GM21717 (cell line): Measurements from ENCODE around the gene NR4A2.

Experiments
- ATAC-seq: cut with Tn5 transposase; IDR thresholded peaks from one replicate; pipeline ENCODE4 v1.9.1; 2021; ENCODE audit warnings: mild to moderate bottlenecking, moderate library complexity; ENCODE audit not compliant: unreplicated experiment

The NR4A2 gene

GRCh38 chr2:156332534-156333273 is at the start of gene NR4A2:
Gene NR4A2, minus strand, starts transcription at chr2:156332721. Its CDS starts 2,535 bp downstream, at chr2:156330186.
- ATAC-seq = peak; percentile 66

- ATAC-seq = peak; percentile 93
Observed at GRCh38 chr2:156380117-156380645, 47.7 kb upstream of the NR4A2 start.

- ATAC-seq = no peak
Observed at GRCh38 chr2:156379714-156380113, 47.2 kb upstream of the NR4A2 start.

GRCh38 chr2:156379071-156379470 is 46.5 kb upstream of the NR4A2 start:
- ATAC-seq = peak; percentile 50

GRCh38 chr2:156366753-156367152 is 34.2 kb upstream of the NR4A2 start:
- no peak for ATAC-seq

GRCh38 chr2:156363141-156363540 is 30.6 kb upstream of the NR4A2 start:
- no peak for ATAC-seq

GRCh38 chr2:156356014-156356754 is 23.7 kb upstream of the NR4A2 start:
- ATAC-seq = no peak

GRCh38 chr2:156352911-156353310 is 20.4 kb upstream of the NR4A2 start:
- ATAC-seq = no peak

- ATAC-seq = no peak
Observed at GRCh38 chr2:156350374-156351142, 18.0 kb upstream of the NR4A2 start.

- ATAC-seq = no peak
Observed at GRCh38 chr2:156349605-156350004, 17.1 kb upstream of the NR4A2 start.

- ATAC-seq = no peak
Observed at GRCh38 chr2:156349161-156349560, 16.6 kb upstream of the NR4A2 start.

- no peak for ATAC-seq
Observed at GRCh38 chr2:156347431-156347830, 14.9 kb upstream of the NR4A2 start.

GRCh38 chr2:156346731-156347130 is 14.2 kb upstream of the NR4A2 start:
- ATAC-seq = no peak

- ATAC-seq = no peak
Observed at GRCh38 chr2:156345582-156345981, 13.1 kb upstream of the NR4A2 start.

- no peak for ATAC-seq
Observed at GRCh38 chr2:156343940-156344301, 11.4 kb upstream of the NR4A2 start.

GRCh38 chr2:156343096-156343939 is 10.8 kb upstream of the NR4A2 start:
- ATAC-seq = no peak

- peak; percentile 54 for ATAC-seq
Observed at GRCh38 chr2:156342254-156343095, 10.0 kb upstream of the NR4A2 start.

GRCh38 chr2:156341452-156342253 is 9.1 kb upstream of the NR4A2 start:
- peak; percentile 86 for ATAC-seq
